Measurements from ENCODE around the gene RHBDF1. TPM values are rescaled to one million over a fixed set of nuclear protein-coding genes. Genes with fewer than 3 reads are reported as not detected.

RHBDF1 gene
- total and polyA plus RNA-seq, 2 of the 13 experiments (the other 11 are each of a cell fraction or from before 2014, with no cell fraction given), result 5.4 to 26.9 TPM

GRCh38 chr16:56231-56927 is 16.1 kb downstream of the RHBDF1 start:
- in situ Hi-C loops (cut with HindIII; ENCODE audit: extremely low pct_ligation_motif_present, low pct_unique_long_range_greater_than_20kb), result no loop called here
- Histone ChIP-seq H3K4me3 (replicated peaks in 1 of 3; ENCODE audit: insufficient read depth in 1 of 3, low read depth in 2 of 3, low read length in 3 of 3) (no peak overlapping the region), H3K27ac (ENCODE audit: extremely low read length, insufficient read depth, low read length) (no peak overlapping the region), H3K36me3 (replicated peaks in 1 of 2; ENCODE audit: control insufficient read depth in 1 of 2, insufficient read depth in 2 of 2, low read length in 2 of 2) (peaks cover 11 to 35% of the 10 kb centered on the region in 2 experiments; a peak in 4 of 5 replicates), H3K4me1 (ENCODE audit: insufficient read depth, low read length) (peaks cover 15% of the 10 kb centered on the region), H3K4me2 (ENCODE audit: low read depth, low read length) (no peak overlapping the region), H2AFZ (ENCODE audit: low read length) (no peak overlapping the region), H3K9me3 (ENCODE audit: low read length) (no peaks in the 10 kb centered on the region), H4K20me1 (ENCODE audit: insufficient read depth, low read length) (no peaks in the 10 kb centered on the region), H3K27me3 (ENCODE audit: control insufficient read depth in 1 of 2, insufficient read depth in 2 of 2, low read length in 2 of 2) (no peaks in the 10 kb centered on the region; a peak in 1 of 5 replicates), H3K9ac (ENCODE audit: insufficient read depth, low read depth, low read length) (no peak overlapping the region), H3K79me2 (ENCODE audit: insufficient read depth, low read length) (peaks cover 15% of the 10 kb centered on the region)
- intact Hi-C loops (cut with micrococcal nuclease; ENCODE audit: unreplicated experiment), result no loop called here
- FAIRE-seq (no peak), ATAC-seq (no peak), DNase-seq (ENCODE audit: low spot score) (no peak)
- 94% methylated on average over 13 of the region's 17 CpGs for WGBS (ENCODE audit: low lambda C conversion rate)
- BruUV-seq (replicated peaks), result no TSS peak
- TF ChIP-seq NCOA1 (CRISPR knock-in tag; IDR thresholded peaks at IDR 0.05) (no peak), MTA1 (CRISPR knock-in tag; IDR thresholded peaks at IDR 0.05; ENCODE audit: borderline replicate concordance) (no peak), KDM6A (CRISPR knock-in tag; IDR thresholded peaks at IDR 0.05; ENCODE audit: low read depth) (no peak), ZSCAN20 (CRISPR knock-in tag; IDR thresholded peaks at IDR 0.05; ENCODE audit: borderline replicate concordance) (no peak), THRA (CRISPR knock-in tag; IDR thresholded peaks at IDR 0.05; ENCODE audit: borderline replicate concordance) (no peak), LRRFIP1 (CRISPR knock-in tag; conservative IDR thresholded peaks at IDR 0.05) (no peak), ZNF496 (CRISPR knock-in tag; IDR thresholded peaks at IDR 0.05; ENCODE audit: insufficient replicate concordance) (no peak), ZBTB1 (CRISPR knock-in tag; IDR thresholded peaks at IDR 0.05; ENCODE audit: borderline replicate concordance) (no peak), NFKBIZ (CRISPR knock-in tag; IDR thresholded peaks at IDR 0.05) (no peak)
- ChIA-PET POLR2A (no interaction called here), CTCF (ENCODE audit: low intra/inter-chr PET ratio, low total read pairs) (no interaction called here)

Measured in HepG2 (cell line).